Measurements from ENCODE around the gene STAG1.

DNA sequence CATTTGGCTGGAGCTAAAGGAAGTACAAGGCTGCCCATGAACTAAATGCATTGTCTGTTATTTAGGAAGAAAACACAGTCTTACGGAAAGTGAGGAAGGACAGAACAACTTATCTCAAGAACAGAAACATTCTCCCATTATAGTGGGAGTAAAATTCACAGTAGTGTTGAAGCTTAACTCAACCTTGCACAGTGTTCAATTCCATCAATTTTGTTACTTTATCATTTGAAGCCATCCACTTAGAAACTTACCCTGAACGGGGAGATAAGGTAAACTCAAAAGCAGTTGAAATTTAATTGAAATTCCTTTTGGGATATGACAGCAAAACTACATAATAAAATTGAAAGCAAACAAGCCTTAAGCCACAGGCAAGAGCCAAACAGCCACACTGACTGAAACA is 315.1 kb downstream of the STAG1 start:
- TF ChIP-seq, protein P1, sequence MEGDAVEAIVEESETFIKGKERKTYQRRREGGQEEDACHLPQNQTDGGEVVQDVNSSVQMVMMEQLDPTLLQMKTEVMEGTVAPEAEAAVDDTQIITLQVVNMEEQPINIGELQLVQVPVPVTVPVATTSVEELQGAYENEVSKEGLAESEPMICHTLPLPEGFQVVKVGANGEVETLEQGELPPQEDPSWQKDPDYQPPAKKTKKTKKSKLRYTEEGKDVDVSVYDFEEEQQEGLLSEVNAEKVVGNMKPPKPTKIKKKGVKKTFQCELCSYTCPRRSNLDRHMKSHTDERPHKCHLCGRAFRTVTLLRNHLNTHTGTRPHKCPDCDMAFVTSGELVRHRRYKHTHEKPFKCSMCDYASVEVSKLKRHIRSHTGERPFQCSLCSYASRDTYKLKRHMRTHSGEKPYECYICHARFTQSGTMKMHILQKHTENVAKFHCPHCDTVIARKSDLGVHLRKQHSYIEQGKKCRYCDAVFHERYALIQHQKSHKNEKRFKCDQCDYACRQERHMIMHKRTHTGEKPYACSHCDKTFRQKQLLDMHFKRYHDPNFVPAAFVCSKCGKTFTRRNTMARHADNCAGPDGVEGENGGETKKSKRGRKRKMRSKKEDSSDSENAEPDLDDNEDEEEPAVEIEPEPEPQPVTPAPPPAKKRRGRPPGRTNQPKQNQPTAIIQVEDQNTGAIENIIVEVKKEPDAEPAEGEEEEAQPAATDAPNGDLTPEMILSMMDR (conservative IDR thresholded peaks at IDR 0.05 in 1 of 2, IDR thresholded peaks at IDR 0.05 in 1 of 2; ENCODE audit: extremely low read depth in 1 of 2, insufficient read depth in 1 of 2, low read depth in 1 of 2, low read length in 2 of 2) = no peak
- no peak for TF ChIP-seq EZH2 (IDR thresholded peaks at IDR 0.05; ENCODE audit: borderline replicate concordance, low read length)

All from mammary epithelial cell (primary cell).